Embryonic facial prominence (tissue), 1 donor: ENCODE data around the gene SLC10A7.

Source experiments
- DNase-seq: peaks from one replicate; pipeline ENCODE4 v3.0.0-alpha.2; 2016; ENCODE audit errors: extremely low spot score

Gene SLC10A7

GRCh38 chr4:146521541-146522097, at the start of gene SLC10A7:
SLC10A7 (minus strand) TSS chr4:146521940; CDS start chr4:146521717, 223 bp downstream.
- DNase-seq: peak; percentile 52

GRCh38 chr4:146567396-146567795, 45.7 kb upstream of the SLC10A7 start:
- no peak for DNase-seq

GRCh38 chr4:146564492-146564891, 42.8 kb upstream of the SLC10A7 start:
- no peak for DNase-seq

- no peak for DNase-seq
These were observed 28.4 kb upstream of the SLC10A7 start for GRCh38 chr4:146550161-146550560.

- DNase-seq: no peak
These were observed 26.7 kb upstream of the SLC10A7 start for GRCh38 chr4:146548443-146548842.

- no peak for DNase-seq
These were observed 23.4 kb upstream of the SLC10A7 start for GRCh38 chr4:146545102-146545501.

- DNase-seq: no peak
These were observed 12.4 kb upstream of the SLC10A7 start for GRCh38 chr4:146534178-146534577.

- no peak for DNase-seq
These were observed 4.0 kb upstream of the SLC10A7 start for GRCh38 chr4:146525754-146526153.

- no peak for DNase-seq
These were observed 2.9 kb upstream of the SLC10A7 start for GRCh38 chr4:146524663-146525062.

GRCh38 chr4:146522869-146523205, 1.1 kb upstream of the SLC10A7 start:
- DNase-seq: no peak

GRCh38 chr4:146522098-146522868, 543 bp upstream of the SLC10A7 start:
- peak; percentile 70 for DNase-seq

GRCh38 chr4:146520896-146521540, 722 bp downstream of the SLC10A7 start:
- DNase-seq: peak; percentile 26

GRCh38 chr4:146514651-146515357, 6.9 kb downstream of the SLC10A7 start:
- DNase-seq: no peak

- no peak for DNase-seq
These were observed 8.2 kb downstream of the SLC10A7 start for GRCh38 chr4:146513548-146513947.

- DNase-seq: no peak
These were observed 10.4 kb downstream of the SLC10A7 start for GRCh38 chr4:146511381-146511780.

- DNase-seq: no peak
These were observed 10.8 kb downstream of the SLC10A7 start for GRCh38 chr4:146510942-146511341.

GRCh38 chr4:146508229-146508939, 13.4 kb downstream of the SLC10A7 start:
- no peak for DNase-seq

GRCh38 chr4:146507632-146508031, 14.1 kb downstream of the SLC10A7 start:
- DNase-seq: no peak

GRCh38 chr4:146506272-146506671, 15.5 kb downstream of the SLC10A7 start:
- no peak for DNase-seq

- no peak for DNase-seq
These were observed 21.5 kb downstream of the SLC10A7 start for GRCh38 chr4:146500216-146500615.

GRCh38 chr4:146498291-146498690, 23.4 kb downstream of the SLC10A7 start:
- DNase-seq: no peak

GRCh38 chr4:146495269-146495668, 26.5 kb downstream of the SLC10A7 start:
- no peak for DNase-seq
